ENCODE data around the gene ZFP36L1.
A peak's percentile ranks its signal among the peaks of the same experiment; 100 is the strongest.

- TF ChIP-seq POLR2A (IDR thresholded peaks at IDR 0.05; ENCODE audit: low read depth, low read length) (no peak), POLR2AphosphoS5 (IDR thresholded peaks at IDR 0.05; ENCODE audit: low read depth, low read length) (no peak), TAF1 (IDR thresholded peaks at IDR 0.05; ENCODE audit: low read depth, low read length) (no peak), SPI1 (IDR thresholded peaks at IDR 0.05; ENCODE audit: low read depth, low read length) (peak; percentile 97), POU2F2 (IDR thresholded peaks at IDR 0.05; ENCODE audit: low read depth, low read length) (peak; percentile 81), PAX5 (IDR thresholded peaks at IDR 0.05; ENCODE audit: insufficient read depth, low read length, severe bottlenecking) (peak; percentile 24)
Observed at GRCh38 chr14:68741839-68742470, 50.9 kb downstream of the ZFP36L1 start.
